Heart right ventricle (tissue), 16 donors: Measurements from ENCODE around the gene DELE1. TPM values are rescaled to one million over a fixed set of nuclear protein-coding genes. Genes with fewer than 3 reads are reported as not detected.

Experiments used
- ATAC-seq, 8 donors: fragments of 200-7000 bp; cut with Tn5 transposase; one replicate each; pipeline ENCODE4 v1.9.1; 2020; ENCODE audit warnings: mild to moderate bottlenecking in 8 of 8, moderate library complexity in 8 of 8, moderate number of reproducible peaks in 1 of 8
- DNase-seq, 2 donors: peaks; one replicate each; pipeline ENCODE4 v3.0.0-alpha.2; 2020
- H3K27ac ChIP-seq, 10 donors: fragments of 200-600 bp; sonication (generic) in 2 of 10; one replicate each; pipeline versions ENCODE4 v1.5.0 to v1.8.0; 2020 to 2022; ENCODE audit warnings: mild to moderate bottlenecking in 3 of 10
- H3K27me3 ChIP-seq, 7 donors: fragments of 200-600 bp; one replicate each; pipeline ENCODE4 v1.8.0; 2021 to 2022; ENCODE audit warnings: mild to moderate bottlenecking in 2 of 7
- H3K36me3 ChIP-seq, 9 donors: fragments of 200-600 bp; sonication (generic) in 1 of 9; one replicate each; pipeline versions ENCODE4 v1.5.0 to v1.8.0; 2020 to 2022; ENCODE audit warnings: mild to moderate bottlenecking in 2 of 9
- H3K4me1 ChIP-seq, 9 donors: fragments of 200-600 bp; sonication (generic) in 1 of 9; one replicate each; pipeline versions ENCODE4 v1.5.0 to v1.8.0; 2020 to 2022; ENCODE audit warnings: mild to moderate bottlenecking in 4 of 9
- H3K4me3 ChIP-seq, 10 donors: fragments of 200-600 bp; sonication (generic) in 2 of 10; one replicate each; pipeline versions ENCODE4 v1.5.0 to v1.8.0; 2020 to 2022; ENCODE audit warnings: mild to moderate bottlenecking in 7 of 10, moderate library complexity in 2 of 10
- H3K9me3 ChIP-seq, 11 donors: fragments of 200-600 bp in 10 of 11; sonication (generic) in 2 of 11; one replicate each; pipeline versions ENCODE4 v1.5.0 to v1.8.0; 2013 to 2022; ENCODE audit warnings: mild to moderate bottlenecking in 2 of 11, control low read depth in 1 of 11, moderate library complexity in 1 of 11
- WGBS, 2 donors: extraction: QIAGEN DNeasy Blood & Tissue Kit; methylation state at CpG; one replicate each; pipeline ENCODE4 v1.1.7; 2013; ENCODE audit warnings: inconsistent platforms in 1 of 2; 5-methylcytosine and 5-hydroxymethylcytosine counted together
- intact Hi-C, 10 donors: fragments of 100-400 bp; cut with DNase I; formaldehyde crosslinking; loops; one replicate each; pipeline versions ENCODE4 v1.11.1 to v1.14.2; 2022
- polyA plus RNA-seq, 2 donors: library from polyadenylated mRNA; stranded (reverse); fragments of 200-250 nt; gene quantifications; one replicate each; pipeline ENCODE4 v1.2.3, GENCODE V29; 2013
- total RNA-seq, 10 donors: library from RNA; stranded (reverse); fragmentation: NEBNext Ultra II Directional in 3 of 10; extraction: Animal tissue kit (Norgen Biotek cat#: 25700) in 3 of 10; gene quantifications; one replicate each; pipeline versions ENCODE4 v1.2.1 to v1.2.4, GENCODE V29; 2021 to 2023
- TF ChIP-seq, protein P1 (sequence below), 9 donors: fragments of 200-600 bp; sonication (generic) in 2 of 9; IDR thresholded peaks; one replicate each; pipeline versions ENCODE4 v1.5.0 to v1.8.0; 2021 to 2022; ENCODE audit warnings: antibody characterized with exemption in 9 of 9, mild to moderate bottlenecking in 5 of 9, moderate library complexity in 1 of 9
- donor health status: Arrhythmogenic right ventricular cardiomyopathy.
- donor health status: ischemic (EF 13 %, LVEDD 7.1; RV severe dilation, severe dysfunction).
- donor health status: healthy with polysubstance abuse.
- donor health status: DM: no; HTN: yes; CAD: no.
- donor health status: DM: no; HTN: no; CAD: no.
- donor health status: ischemic (EF 25% LVEDD 6.9; RV normal size, moderate dysfunction).
- donor health status: ischemic (EF 25% LVEDD 5.7; RV mildly dilated, moderate dysfunction).
- donor health status: healthy.
- donor health status: DM: yes; HTN: yes; CAD: no.
- donor health status: Ischemic cardiomyopathy.
- donor health status: ischemic (EF 35%, LVEDD 5.7; RV mildly dilated, moderate dysfunction).
- donor health status: nonischemic (EF 11% LVEDD 7.7; RV severe dilation, severe dysfunction).
- donor health status: DM: yes; HTN: yes; CAD: no.
- donor health status: PGD.
- donor health status: ischemic (EF 29% LVEDD 5.4; RV normal size, mild dysfunction).
- donor health status: nonischemic (EF 23%, LVEDD 6.1; RV moderate dilation, normal function).

The DELE1 gene
- total and polyA plus RNA-seq, 12 donors, result 50.1 to 192 (median 113) TPM

DNA sequence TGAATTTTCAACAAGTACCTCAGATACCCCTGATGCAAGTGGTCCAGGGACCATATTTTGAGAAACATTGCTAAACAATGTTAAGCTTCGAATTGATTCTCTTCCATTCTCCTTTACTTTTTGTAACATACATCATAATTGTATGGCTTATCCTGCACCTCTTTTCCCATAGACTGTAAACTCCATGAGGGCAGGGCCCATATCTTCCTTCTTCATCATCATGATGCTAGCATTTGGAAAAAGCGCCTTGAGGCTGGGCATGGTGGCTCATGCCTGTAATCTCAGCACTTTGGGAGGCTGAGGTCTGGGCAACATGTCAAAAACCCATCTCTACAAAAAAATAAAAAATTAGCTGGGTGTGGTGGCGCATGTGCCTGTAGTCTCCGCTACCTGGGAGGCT lies 14.5 kb upstream of the DELE1 start:
- ATAC-seq, result no peak
- H3K27me3 ChIP-seq, result peaks cover 0 to 21% (median 0%) of the 10 kb centered on the region in 7 donors
- WGBS, 2 donors, result 88 to 98% methylated on average over 4 of the region's 4 CpGs
- TF ChIP-seq, protein P1, sequence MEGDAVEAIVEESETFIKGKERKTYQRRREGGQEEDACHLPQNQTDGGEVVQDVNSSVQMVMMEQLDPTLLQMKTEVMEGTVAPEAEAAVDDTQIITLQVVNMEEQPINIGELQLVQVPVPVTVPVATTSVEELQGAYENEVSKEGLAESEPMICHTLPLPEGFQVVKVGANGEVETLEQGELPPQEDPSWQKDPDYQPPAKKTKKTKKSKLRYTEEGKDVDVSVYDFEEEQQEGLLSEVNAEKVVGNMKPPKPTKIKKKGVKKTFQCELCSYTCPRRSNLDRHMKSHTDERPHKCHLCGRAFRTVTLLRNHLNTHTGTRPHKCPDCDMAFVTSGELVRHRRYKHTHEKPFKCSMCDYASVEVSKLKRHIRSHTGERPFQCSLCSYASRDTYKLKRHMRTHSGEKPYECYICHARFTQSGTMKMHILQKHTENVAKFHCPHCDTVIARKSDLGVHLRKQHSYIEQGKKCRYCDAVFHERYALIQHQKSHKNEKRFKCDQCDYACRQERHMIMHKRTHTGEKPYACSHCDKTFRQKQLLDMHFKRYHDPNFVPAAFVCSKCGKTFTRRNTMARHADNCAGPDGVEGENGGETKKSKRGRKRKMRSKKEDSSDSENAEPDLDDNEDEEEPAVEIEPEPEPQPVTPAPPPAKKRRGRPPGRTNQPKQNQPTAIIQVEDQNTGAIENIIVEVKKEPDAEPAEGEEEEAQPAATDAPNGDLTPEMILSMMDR (IDR thresholded peaks at IDR 0.05), result no peak
- peaks cover 0 to 10% (median 8%) of the 10 kb centered on the region in 9 donors for H3K4me1 ChIP-seq
- no peak for DNase-seq
- no peak overlapping the region for H3K27ac ChIP-seq
- H3K9me3 ChIP-seq, result peaks cover 0 to 5% (median 0%) of the 10 kb centered on the region in 11 donors
- H3K4me3 ChIP-seq, result no peak overlapping the region
- intact Hi-C loops, result no loop called here
- no peaks in the 10 kb centered on the region for H3K36me3 ChIP-seq

DNA sequence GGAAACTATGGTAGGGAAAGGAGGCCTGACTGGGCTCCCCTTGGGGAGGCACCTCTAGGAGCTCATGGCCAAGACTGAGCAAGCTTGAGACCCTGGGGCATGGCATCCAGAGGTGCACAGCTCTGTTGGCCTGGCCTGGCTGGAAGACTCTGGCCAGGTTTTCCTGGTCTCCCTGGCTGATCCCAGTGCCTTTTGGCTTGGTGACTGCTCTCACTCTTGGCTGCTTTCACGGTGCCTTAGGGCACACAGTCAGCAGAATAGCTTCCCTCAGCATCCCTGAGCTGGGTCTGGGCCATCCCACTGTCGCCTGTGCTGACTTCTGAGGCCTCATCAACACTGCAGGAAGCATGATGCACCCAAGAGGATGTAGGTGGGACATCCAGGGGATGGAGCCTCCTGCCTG lies 13.4 kb upstream of the DELE1 start:
- ATAC-seq, result peak in 7 of 8 donors; percentile 17 to 72 (median 38)
- H3K4me1 ChIP-seq, result peaks cover 0 to 14% (median 11%) of the 10 kb centered on the region in 9 donors

DNA sequence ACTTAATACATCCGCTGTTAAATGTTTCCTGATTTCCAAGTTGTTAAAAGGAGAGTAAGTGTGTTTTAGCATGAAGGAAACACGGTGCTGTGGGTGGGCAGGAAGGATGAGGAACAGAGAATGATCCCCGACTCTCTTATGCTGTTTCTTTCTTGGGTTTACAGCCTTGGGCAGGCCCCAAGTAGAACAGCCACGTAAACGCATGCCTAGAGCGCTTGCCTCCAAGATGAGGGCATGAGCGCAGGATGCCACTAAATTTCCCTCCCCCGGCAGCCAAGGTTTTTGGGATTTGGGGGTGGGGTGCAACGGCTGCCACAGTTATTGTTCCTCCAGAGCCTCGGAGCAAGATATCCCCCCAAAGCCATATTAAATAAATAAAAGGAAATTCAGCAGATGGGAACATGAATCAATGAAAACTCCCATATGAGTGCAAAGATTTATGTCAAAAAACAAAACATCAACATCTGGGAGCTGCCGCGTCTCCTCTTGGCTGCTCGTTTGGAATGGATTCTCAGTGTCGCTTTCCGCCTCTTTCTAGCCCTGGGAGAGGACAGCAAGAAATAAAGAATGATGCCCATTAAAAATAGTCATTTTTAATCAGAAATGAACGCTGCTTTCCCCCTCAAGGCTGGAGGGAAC lies 10.0 kb upstream of the DELE1 start:
- no peak for ATAC-seq
- Histone ChIP-seq H3K27ac (no peak overlapping the region), H3K4me1 (peaks cover 0 to 14% (median 11%) of the 10 kb centered on the region in 9 donors), H3K36me3 (no peaks in the 10 kb centered on the region), H3K27me3 (peaks cover 0 to 24% (median 0%) of the 10 kb centered on the region in 7 donors), H3K9me3 (no peaks in the 10 kb centered on the region), H3K4me3 (peak overlapping the region in 9 of 10 donors; percentile 29 to 51 (median 47))
- no peak for DNase-seq
- intact Hi-C loops, result loop anchor here in 1 of 10 donors (2.0 kb wide), 1 partner anchor 31 kb away; no protein-coding TSS in a partner anchor
- TF ChIP-seq, protein P1 (IDR thresholded peaks at IDR 0.05), result no peak
- WGBS, 2 donors, result 29 to 33% methylated on average over 16 of the region's 16 CpGs

More for the DNA sequence above, 13.4 kb upstream of the DELE1 start:
- DNase-seq, result no peak
- H3K27me3 ChIP-seq, result peaks cover 0 to 24% (median 0%) of the 10 kb centered on the region in 7 donors
- no peak overlapping the region for H3K27ac ChIP-seq
- intact Hi-C loops, result no loop called here
- TF ChIP-seq, protein P1 (IDR thresholded peaks at IDR 0.05), result no peak
- peaks cover 0 to 5% (median 0%) of the 10 kb centered on the region in 11 donors for H3K9me3 ChIP-seq
- no peaks in the 10 kb centered on the region for H3K36me3 ChIP-seq
- 45 to 51% methylated on average over 2 of the region's 2 CpGs for WGBS, 2 donors
- H3K4me3 ChIP-seq, result no peak overlapping the region

DNA sequence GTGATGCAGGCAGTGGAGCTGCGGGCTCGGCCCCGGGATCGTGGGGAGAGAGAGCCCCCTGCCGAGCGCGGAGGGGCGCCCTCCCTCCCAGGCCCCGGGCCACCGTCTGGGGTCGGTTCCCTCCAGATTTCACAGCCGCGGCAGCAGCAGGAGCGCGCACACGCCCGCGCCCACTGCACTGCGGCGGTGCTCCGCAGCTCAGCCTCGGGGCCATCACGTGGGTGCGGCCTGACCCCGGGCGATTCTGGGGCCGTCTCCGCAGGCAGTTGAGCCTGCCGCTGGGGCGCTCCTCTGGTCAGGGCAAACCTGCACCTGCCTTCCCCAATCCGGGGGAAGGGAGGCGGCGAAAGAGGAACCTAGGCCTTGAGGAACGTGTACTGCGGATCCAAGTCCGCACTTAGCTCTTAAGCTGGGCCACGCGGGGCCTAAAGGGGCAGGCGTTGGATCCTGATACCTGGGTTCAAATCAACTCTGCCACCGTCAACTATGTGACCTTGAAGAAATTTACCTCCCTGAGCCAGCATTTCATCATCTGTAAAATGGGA lies 9.4 kb upstream of the DELE1 start:
- Histone ChIP-seq H3K9me3 (no peaks in the 10 kb centered on the region), H3K27me3 (peaks cover 0 to 24% (median 0%) of the 10 kb centered on the region in 7 donors), H3K4me1 (peaks cover 0 to 14% (median 11%) of the 10 kb centered on the region in 9 donors), H3K27ac (no peak overlapping the region), H3K4me3 (peak overlapping the region in 9 of 10 donors; percentile 29 to 51 (median 47)), H3K36me3 (no peaks in the 10 kb centered on the region)
- intact Hi-C loops, result loop anchor here in 1 of 10 donors (2.0 kb wide), 1 partner anchor 31 kb away; no protein-coding TSS in a partner anchor
- ATAC-seq (peak; percentile 68 to 80 (median 76)), DNase-seq (peak; percentile 25 to 45)
- WGBS, 2 donors, result 14 to 16% methylated on average over 35 to 40 of the region's 40 CpGs
- TF ChIP-seq, protein P1 (IDR thresholded peaks at IDR 0.05), result peak; percentile 19 to 75 (median 51)
